Fibroblast of villous mesenchyme (primary cell): ENCODE results near the gene PLD3. TPM values are rescaled to one million over a fixed set of nuclear protein-coding genes. Genes with fewer than 3 reads are reported as not detected.
A peak's percentile ranks its signal among the peaks of the same experiment; 100 is the strongest.

Experiments
- DNase-seq: peaks from one replicate; pipeline ENCODE4 v3.0.0-alpha.2; 2010; ENCODE audit warnings: low read depth
- H3K4me3 ChIP-seq: 2 replicates; pipeline ENCODE4 v1.5.1; 2011; ENCODE audit warnings: low read depth, mild to moderate bottlenecking, low read length
- total RNA-seq: library from RNA; depleted of rRNA; stranded (reverse); fragments of >200 nt; gene quantifications from 2 replicates; pipeline ENCODE4 v1.2.3, GENCODE V29; 2012
- TF ChIP-seq, protein P1 (sequence below): IDR thresholded peaks from 2 replicates; pipeline ENCODE4 v1.5.1; 2012; ENCODE audit warnings: low read depth, mild to moderate bottlenecking, low read length; ENCODE audit not compliant: insufficient read depth

Gene PLD3
- total RNA-seq, 1 donor: 146 TPM

GRCh38 chr19:40378509-40378908, 30.0 kb downstream of the PLD3 start:
- DNase-seq: no peak
- TF ChIP-seq, protein P1, sequence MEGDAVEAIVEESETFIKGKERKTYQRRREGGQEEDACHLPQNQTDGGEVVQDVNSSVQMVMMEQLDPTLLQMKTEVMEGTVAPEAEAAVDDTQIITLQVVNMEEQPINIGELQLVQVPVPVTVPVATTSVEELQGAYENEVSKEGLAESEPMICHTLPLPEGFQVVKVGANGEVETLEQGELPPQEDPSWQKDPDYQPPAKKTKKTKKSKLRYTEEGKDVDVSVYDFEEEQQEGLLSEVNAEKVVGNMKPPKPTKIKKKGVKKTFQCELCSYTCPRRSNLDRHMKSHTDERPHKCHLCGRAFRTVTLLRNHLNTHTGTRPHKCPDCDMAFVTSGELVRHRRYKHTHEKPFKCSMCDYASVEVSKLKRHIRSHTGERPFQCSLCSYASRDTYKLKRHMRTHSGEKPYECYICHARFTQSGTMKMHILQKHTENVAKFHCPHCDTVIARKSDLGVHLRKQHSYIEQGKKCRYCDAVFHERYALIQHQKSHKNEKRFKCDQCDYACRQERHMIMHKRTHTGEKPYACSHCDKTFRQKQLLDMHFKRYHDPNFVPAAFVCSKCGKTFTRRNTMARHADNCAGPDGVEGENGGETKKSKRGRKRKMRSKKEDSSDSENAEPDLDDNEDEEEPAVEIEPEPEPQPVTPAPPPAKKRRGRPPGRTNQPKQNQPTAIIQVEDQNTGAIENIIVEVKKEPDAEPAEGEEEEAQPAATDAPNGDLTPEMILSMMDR: no peak
- no peak overlapping the region for H3K4me3 ChIP-seq

DNA sequence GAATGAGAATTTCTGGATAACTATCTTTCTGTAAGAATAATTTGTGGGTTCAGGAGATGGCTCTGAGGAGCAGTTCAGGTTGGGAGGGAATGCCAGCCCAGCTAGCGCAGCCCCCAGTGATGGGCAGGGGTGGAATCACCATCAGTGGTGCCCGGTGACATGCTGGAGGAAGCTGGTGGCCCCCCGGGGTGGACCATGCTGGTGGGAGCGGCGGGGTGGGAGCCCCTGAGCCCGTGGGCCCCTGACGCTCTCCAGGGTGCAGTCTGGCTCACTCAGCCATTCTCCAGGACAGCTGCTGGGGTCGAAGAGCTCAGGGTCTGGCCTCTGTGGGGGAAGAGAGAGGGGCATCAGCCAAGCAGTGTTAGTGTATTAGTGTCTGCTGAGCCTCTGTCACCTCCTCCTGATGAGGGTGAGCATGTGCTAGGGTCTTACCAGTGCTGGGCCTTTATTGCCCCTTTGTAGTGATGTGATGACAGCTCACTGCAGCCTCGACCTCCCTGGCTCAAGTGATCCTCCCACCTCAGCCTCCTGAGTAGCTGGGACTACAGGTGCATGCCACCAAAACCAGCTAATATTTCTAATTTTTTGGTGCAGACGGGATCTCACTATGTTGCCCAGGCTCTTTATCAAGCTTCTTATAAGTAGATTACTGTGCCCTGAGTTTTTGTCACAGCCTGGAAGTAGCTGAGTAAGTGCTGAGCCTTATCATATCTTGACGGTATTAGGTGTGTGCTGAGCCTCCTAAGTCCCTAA, 31.1 kb downstream of the PLD3 start:
- no peak overlapping the region for H3K4me3 ChIP-seq
- TF ChIP-seq, protein P1: no peak
- DNase-seq: no peak

DNA sequence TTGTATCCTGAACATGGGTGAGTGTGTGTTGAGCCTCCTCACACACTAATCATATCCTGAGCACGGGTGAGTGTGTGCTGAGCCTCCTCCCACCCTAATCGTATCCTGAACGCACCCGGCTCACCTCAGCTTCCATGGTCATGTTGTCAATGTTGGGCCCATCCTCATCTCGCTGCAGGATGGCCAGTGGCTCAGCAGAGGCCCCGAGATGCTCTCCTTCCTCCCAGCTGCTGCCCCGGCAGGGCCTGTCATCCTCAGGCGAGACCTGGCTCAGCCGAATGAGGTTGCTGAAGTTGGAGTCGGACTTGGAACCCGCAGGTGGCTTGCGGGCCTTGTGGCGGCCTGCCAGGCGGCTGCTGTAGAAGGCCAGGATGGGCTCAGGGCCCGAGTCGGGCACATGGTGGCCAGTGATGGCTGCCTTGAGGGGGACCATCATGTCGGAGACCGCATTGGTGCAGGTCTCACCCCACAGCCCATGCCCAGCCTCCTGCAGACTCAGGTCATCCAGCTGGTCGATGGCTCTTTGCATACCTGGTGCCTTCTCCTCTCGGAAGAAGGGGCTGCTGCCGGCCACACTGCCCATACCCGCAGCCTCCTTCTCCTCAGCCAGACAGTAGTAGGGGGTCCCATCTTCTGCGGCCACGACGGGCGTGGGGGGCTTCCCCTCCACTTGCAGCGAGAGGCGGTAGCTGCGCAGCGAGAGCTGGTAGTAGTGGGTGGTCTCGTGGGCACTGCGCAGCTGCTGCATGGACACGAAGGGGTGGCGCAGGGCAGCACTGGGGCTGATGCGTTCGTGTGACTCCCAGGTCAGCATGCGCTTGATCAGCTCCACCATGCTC, 31.9 kb downstream of the PLD3 start:
- TF ChIP-seq, protein P1: no peak
- no peak for DNase-seq
- H3K4me3 ChIP-seq: no peak overlapping the region

DNA sequence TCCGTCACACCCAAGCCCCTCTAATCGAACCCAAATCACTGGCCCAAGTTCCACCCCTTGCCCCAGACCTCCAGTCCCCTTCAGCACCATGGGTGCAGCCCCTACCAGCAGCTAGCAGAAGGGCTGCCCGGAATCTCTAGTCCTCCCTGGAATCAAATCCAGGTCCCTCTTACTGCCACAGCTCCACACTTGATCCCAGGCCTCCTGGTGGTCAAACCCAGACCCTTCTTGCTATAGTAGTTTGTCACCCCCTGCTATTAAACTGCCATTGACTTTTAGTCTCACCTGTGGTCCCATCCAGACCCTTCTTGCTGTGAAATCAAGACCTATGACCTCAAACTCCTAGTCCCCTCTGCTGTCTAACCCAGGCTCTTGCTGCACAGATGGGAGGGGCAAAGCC, 32.8 kb downstream of the PLD3 start:
- no peak for DNase-seq

GRCh38 chr19:40383668-40384248, 35.3 kb downstream of the PLD3 start:
- TF ChIP-seq, protein P1: no peak
- DNase-seq: no peak
- no peak overlapping the region for H3K4me3 ChIP-seq

More for the DNA sequence above, 32.8 kb downstream of the PLD3 start:
- H3K4me3 ChIP-seq: no peak overlapping the region
- TF ChIP-seq, protein P1: peak; percentile 26

DNA sequence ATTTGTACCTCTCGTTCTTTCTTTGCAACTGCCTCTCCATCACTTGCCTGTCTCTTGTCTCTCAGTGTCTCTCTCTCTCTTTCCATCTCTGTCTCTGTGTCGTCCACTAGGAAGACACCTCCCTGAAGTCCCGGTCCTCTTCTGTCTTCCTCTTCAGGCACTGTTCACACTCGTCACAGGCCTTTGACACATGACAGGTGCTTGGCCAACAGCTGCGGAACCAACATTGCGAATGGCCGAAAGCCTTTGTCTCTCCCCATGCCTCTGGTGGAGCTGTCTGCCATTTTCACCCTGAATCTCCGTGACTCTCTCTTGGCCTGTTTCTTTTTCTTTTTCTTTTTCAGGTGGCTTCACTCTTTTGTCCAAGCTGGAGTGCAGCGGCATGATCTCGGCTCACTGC, 38.7 kb downstream of the PLD3 start:
- no peak overlapping the region for H3K4me3 ChIP-seq
- DNase-seq: no peak
- TF ChIP-seq, protein P1: no peak
